Colon (tissue), 2 donors: ENCODE measurements around the gene ZFY.
"Not testable (repeated sequence)": the region's sequence is repeated elsewhere in the genome, so short reads cannot be mapped to it uniquely, and the experiment has no call there.

Experiments
- FAIRE-seq: peaks from 2 replicates; lab custom pipeline; 2012; peaks lifted over from hg19 to GRCh38; lab: Jason Lieb, UNC
- donor health status: control.
- donor health status: control.

Gene ZFY

DNA sequence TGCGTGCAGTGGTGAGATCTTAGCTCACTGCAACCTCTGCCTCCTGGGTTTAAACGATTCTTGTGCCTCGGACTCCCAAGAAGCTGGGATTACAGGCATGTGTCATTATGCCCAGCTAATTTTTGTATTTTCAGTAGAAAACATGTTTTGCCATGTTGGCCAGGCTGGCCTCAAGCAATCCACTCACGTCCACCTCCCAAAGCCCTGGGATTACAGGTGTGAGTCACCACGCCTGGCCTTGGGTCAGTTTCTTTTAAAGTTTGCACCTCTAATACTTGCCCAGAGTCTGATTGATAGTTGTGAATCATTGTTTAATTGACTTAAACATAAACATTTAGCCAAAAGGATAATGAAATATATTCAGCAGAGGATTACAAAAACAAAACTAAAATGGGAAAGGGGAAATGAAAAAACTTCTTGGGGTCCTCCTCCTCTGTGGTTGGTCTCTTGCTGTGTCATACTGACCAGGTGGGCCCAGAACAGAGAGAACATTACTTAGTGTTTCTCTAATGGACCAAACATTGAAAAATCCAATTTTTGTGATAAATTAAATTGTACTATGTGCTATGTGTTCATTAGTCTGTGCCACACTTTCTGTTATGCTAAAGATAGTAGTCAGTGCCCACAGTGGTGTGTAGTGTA is 38.0 kb downstream of the ZFY start:
- no peak for FAIRE-seq

DNA sequence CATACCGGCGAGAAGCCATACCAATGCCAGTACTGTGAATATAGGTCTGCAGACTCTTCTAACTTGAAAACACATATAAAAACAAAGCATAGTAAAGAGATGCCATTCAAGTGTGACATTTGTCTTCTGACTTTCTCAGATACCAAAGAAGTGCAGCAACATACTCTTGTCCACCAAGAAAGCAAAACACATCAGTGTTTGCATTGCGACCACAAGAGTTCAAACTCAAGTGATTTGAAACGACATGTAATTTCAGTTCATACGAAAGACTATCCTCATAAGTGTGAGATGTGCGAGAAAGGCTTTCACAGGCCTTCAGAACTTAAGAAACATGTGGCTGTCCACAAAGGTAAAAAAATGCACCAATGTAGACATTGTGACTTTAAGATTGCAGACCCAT is 44.1 kb downstream of the ZFY start:
- FAIRE-seq = no peak

DNA sequence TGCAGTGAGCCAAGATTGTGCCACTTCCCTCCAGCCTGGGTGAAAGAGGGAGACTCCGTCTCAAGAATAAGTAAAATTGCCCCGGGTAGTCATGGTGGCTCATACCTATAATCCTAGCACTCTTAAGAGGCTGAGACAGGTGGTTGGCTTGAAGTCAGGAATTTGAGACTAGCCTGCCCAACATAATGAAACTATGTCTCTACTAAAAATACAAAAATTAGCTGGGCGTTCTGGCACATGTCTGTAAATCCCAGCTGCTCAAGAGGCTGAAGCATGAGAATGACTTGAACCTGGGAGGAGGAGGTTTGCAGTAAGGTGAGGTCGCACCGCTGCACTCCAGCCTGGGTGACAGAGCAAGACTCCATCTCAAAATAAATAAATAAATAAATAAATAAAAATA is 49.3 kb downstream of the ZFY start:
- no peak for FAIRE-seq

DNA sequence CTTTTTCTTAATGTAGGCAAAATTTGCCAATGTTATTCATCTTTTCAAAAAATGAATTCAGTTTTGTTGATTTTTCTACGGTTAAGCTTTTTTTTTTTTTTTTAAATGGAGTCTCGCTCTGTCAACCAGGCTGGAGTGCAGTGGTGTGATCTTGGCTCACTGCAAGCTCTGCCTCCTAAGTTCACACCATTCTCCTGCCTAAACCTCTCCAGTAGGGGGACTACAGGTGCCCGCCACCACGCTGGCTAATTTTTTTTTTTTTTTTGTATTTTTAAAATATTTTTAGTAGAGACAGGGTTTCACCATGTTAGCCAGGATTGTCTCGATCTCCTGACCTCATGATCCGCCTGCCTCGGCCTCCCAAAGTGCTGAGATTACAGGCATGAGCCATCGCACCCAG is 52.0 kb downstream of the ZFY start:
- not testable (repeated sequence) for FAIRE-seq

DNA sequence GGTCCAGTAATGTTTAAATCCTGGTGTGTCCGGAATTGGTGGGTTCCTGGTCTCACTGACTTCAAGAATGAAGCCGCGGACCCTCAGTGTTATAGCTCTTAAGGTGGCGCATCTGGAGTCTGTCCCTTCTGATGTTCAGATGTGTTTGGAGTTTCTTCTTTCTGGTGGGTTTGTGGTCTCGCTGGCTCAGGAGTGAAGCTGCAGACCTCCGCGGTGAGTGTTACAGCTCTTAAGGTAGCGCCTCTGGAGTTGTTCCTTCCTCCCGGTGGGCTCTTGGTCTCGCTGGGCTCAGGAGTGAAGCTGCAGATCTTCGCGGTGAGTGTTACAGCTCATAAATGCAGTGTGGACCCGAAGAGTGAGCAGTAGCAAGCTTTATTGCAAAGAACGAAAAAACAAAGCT is 62.2 kb downstream of the ZFY start:
- not testable (repeated sequence) for FAIRE-seq

DNA sequence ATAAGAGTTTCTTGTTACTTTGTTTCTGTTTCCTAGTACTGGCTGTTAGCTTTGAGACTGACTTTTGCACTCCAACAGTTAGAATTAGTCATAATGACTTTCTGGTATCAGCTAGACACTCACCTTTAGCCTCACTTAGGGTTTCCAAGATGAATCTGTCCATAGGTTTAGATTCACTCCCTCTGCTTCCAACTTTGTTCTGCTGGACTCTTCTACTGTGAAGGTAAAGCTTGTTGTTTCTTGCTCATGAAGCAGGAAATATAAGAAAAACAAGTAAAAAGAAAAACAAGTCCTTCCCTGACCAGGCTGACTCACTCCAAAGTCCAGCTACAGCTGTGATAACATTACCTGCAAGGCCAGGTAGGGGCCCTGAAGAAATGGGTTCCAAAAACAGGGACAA is 67.0 kb downstream of the ZFY start:
- FAIRE-seq = no peak

DNA sequence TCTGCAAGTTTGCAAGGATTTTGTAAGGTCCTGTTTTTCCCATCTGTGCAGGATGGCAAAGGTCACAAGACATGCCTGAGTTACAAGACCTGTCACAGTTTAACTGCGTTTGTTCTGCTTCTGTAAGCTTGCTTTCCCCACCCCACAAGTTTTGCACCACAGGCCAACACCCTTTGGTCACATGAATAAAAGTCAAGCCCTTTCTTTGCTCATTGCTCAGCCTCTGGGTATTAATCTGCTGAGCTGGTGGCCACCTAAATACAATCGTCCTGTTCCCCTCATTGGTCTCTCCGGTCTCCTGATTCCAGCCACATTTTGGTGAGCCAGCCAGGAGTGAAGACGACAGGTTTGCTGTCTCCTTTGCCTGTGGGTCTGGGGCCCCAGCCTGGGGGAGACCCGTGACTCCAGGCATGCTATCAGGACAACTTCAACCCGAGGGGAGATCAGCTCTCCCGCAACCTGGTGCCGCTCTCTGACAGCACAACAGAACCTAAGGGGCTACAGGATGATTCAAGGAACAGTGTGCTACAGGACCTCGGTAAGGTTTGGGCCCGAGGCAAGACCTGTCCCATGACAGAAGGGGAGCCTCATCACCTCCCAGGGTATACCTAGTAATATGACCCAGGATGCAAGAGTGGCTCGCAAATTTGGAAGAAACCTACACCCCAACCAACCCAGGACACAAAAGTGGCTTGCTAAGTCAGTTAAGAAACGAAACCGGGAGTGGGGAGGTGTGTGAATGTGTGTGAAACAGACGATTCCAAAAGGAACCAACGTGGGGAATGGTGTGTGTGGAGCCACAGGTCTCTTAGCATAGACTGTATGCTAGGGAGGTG is 67.7 kb downstream of the ZFY start:
- FAIRE-seq = no peak

DNA sequence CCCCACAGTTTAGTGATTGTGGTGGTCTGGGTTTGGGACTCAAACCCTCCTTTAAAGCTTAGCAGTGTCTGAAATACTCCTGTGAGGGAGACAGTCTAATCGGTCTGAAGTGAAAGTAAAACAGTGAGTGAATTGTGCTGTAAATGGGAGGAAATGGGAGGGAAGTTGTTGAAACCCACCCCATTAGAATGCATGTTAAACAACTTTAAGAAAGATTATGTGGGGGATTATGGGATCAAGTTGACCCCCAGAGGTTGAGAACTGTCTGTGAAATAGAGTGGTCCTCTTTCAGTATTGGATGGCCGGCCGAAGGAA is 68.3 kb downstream of the ZFY start:
- no peak for FAIRE-seq

DNA sequence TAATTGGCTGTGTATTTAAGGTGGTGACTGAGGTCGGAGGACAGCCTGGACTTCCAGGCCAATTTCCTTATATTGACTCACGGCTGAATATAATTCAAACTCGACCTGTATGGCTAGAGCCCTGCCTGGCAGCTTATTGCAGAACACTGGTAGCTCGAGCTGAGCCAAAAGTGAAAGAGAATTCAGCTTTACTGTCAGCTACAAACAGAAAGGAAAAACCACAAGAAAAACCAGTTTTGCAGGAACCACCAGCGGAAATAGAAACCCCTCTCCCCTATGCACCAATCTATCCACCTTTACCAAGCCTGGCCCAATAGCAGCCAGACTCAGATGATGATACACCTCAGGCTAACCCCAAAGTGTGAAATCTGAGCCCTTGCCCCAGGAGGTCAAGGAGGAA is 68.7 kb downstream of the ZFY start:
- FAIRE-seq = no peak

DNA sequence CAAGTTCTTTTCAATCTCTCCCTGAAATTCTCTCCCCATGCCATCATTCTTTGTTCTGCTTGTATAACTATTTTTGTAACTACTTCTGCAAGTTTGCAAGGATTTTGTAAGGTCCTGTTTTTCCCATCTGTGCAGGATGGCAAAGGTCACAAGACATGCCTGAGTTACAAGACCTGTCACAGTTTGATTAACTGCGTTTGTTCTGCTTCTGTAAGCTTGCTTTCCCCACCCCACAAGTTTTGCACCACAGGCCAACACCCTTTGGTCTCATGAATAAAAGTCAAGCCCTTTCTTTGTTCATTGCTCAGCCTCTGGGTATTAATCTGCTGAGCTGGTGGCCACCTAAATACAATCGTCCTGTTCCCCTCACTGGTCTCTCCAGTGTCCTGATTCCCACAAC is 70.8 kb downstream of the ZFY start:
- not testable (repeated sequence) for FAIRE-seq

DNA sequence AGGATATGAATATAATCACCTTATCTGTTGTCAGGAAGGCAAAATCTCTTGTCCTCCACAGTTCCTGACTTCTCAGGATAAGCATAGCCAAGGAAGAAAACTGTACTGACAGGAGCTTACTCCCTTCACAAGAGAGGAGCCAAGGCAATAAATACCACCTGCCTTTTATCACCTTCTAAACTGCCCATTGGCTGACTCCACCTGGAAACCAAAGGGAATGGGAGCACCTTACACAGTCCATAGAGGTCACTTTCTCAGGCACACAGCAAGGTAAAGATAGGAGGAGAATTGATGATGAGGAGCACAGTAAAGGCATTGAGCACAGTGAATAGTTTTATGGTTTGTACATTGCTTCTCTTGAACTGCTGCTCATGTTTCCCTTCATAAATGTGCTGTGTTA is 72.8 kb downstream of the ZFY start:
- no peak for FAIRE-seq

DNA sequence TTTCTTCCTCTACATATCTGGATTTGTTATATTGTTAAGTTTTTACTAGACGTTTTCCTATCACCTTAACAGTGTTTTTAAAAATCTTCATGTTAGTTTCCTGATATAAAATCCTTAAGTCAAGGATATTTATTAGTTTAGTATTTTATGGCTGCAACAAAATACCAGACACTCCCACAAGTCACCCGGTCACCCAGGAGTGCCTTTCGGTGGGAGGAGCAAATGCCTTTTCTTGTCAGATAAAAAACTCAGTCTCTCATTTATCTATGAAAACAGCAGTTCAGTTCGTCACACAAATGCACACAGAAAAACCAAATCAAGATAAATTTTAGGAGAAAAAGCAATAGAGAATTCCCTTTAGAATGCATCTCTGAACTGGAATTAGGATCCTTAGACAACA is 77.0 kb downstream of the ZFY start:
- FAIRE-seq = no peak

DNA sequence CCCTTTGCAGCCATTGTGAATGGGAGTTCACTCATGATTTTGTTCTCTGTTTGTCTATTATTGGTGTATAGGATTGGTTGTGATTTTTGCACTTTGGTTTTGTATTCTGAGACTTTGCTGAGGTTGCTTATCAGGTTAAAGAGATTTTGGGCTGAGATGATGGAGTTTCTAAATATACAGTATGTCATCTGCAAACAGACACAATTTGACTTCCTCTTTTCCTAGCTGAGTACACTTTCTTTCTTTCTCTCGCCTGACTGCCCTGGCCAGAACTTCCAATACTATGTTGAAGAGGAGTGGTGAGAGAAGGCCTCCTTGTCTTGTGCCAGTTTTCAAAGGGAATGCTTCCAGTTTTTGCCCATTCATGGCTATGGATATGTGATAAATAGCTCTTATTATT is 81.4 kb downstream of the ZFY start:
- FAIRE-seq = no peak

DNA sequence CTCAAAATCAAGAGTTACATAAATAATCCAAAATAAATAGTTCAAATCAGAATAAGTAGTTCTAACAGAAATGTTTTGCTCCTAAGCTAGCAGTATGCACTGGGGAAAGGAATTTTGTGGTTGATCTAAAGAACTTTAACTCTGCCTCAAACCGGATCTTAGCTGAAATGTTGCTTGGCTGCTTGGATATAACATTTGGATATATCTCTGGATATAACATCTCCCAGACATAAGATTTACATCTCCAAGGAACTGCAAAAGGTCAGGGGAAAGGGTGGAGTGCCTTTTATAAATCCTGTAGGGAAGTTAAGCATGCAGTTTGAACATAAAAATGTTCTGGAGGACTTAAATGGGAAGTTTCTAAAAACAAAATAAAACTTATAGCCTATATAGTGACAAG is 83.4 kb downstream of the ZFY start:
- no peak for FAIRE-seq

DNA sequence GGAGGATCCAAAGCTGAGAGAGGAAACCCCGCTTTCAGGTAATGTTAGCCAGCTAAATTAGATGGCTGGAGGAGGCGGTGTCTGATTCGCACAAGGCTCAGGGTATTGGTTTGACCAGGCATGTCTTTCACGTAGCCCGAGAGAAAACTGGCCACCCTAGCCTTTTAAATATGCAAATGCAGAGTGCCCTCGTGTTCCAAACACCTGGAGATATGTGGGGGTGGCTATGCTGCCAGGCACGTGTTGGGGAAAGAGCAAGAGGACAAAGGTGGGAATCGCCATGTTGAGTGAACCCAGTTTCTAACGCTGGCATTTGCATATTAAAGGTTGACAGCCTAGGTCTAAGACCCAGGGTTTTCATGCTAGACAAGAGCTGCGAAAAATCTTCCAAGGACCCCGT is 84.4 kb downstream of the ZFY start:
- FAIRE-seq = no peak

DNA sequence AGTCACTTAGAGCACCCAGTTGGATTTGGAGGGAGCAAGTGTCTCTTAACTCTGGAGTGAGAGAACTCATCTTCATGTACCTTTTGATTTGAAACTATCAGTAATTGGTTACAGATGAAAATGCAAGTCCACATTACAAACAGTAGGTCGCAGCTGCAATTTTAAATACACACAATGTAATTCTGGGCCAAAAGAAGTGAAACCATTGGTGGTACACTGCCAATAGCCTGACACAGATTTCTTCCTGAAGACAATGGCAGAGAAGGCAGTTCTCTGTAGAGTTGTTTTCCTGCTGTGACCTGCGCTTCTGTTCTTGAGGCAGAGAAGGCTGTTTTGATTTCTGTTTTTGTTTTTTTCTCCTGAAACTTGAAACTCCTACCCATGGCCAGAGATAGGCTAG is 86.0 kb downstream of the ZFY start:
- no peak for FAIRE-seq

DNA sequence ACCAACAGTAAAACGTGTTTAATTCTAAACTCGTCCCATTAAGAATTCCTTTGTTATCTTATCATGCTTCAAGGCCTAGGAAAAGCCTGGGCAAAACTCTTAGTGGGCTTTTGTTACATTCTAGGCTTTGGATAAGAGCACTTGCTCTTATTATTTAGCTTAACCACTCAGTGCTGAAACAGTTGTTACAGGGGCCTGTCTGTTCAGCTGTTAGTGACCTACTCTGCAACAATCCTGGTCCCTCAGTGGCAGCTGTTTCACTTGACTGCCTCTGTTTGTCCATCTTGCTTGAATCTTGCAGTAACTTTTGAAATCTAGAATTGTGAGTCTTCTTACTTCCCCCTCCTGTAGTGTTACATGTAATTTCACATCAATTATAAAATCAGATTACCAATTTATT is 88.4 kb downstream of the ZFY start:
- no peak for FAIRE-seq

DNA sequence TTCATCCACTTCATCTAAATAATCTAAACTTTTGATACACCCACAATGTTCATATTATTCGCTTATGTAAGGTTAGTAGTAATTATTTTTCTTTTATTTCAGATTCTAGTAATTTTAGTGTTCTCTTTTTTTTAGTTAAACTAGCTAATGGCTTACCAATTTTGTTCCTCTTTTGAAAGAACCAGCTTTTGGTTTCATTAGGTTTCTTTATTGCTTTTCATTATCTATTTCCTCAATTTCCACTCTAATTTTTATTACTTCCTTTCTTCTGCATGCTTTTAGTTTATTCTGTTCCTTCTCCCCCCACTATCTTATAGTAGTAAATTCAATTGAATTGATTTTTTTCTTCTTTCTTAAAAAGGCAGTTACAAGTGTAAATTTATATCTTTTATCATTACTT is 90.2 kb downstream of the ZFY start:
- FAIRE-seq = no peak
